Peyer's patch (tissue), 4 donors: ENCODE measurements around the gene PTPRJ. TPM values are rescaled to one million over a fixed set of nuclear protein-coding genes. Genes with fewer than 3 reads are reported as not detected.

Experiments
- DNase-seq, 3 donors: peaks; one replicate each; pipeline ENCODE4 v3.0.0-alpha.2; 2017 to 2019
- H3K27ac ChIP-seq, 4 donors: fragments of 200-600 bp; sonication (generic); one replicate each; pipeline ENCODE4 v1.5.1; 2016 to 2019
- H3K27me3 ChIP-seq, 2 donors: fragments of 200-600 bp; sonication (generic); one replicate each; pipeline ENCODE4 v1.5.1; 2019
- H3K36me3 ChIP-seq, 3 donors: fragments of 200-600 bp; sonication (generic); one replicate each; pipeline ENCODE4 v1.5.1; 2016 to 2019
- H3K4me1 ChIP-seq, 4 donors: fragments of 200-600 bp; sonication (generic); one replicate each; pipeline ENCODE4 v1.5.1; 2016 to 2019
- H3K4me3 ChIP-seq, 4 donors: fragments of 200-600 bp; sonication (generic); 1 replicate in 3 of 4; 2 replicates in 1 of 4; pipeline ENCODE4 v1.5.1; 2016 to 2019; ENCODE audit warnings: mild to moderate bottlenecking in 1 of 4
- H3K9me3 ChIP-seq, 4 donors: fragments of 200-600 bp; sonication (generic); one replicate each; pipeline ENCODE4 v1.5.1; 2016 to 2019; ENCODE audit warnings: mild to moderate bottlenecking in 1 of 4
- POLR2A ChIP-seq, 2 donors: fragments of 450-650 bp; IDR thresholded peaks; one replicate each; pipeline ENCODE4 v1.5.1; 2017; ENCODE audit warnings: antibody characterized with exemption in 2 of 2, mild to moderate bottlenecking in 2 of 2, moderate library complexity in 2 of 2
- total RNA-seq, 4 donors: library from RNA; depleted of rRNA; stranded (reverse); fragments of >200 nt; gene quantifications; one replicate each; pipeline ENCODE4 v1.1.0, GENCODE V29; 2016
- TF ChIP-seq, protein P1 (sequence below), 6 experiments: fragments of 450-650 bp in 4 of 6; fragments of 200-600 bp in 2 of 6; sonication (generic) in 1 of 6; IDR thresholded peaks; one replicate each; pipeline ENCODE4 v1.5.1; 2017 to 2019; ENCODE audit warnings: antibody characterized with exemption in 6 of 6, mild to moderate bottlenecking in 3 of 6, moderate library complexity in 1 of 6

Gene PTPRJ
- total RNA-seq, 4 donors from 2014 or later, result 28.1 to 50.1 (median 37.5) TPM

- H3K27ac ChIP-seq, result peak overlapping the region in 2 of 4 donors; percentile 76 to 77
- peaks cover 0 to 36% (median 3%) of the 10 kb centered on the region in 4 donors for H3K4me1 ChIP-seq
- H3K27me3 ChIP-seq, result no peaks in the 10 kb centered on the region
- no peaks in the 10 kb centered on the region for H3K36me3 ChIP-seq
- H3K4me3 ChIP-seq, result no peak overlapping the region
- DNase-seq, result no peak
- H3K9me3 ChIP-seq, result no peaks in the 10 kb centered on the region
- no peak for TF ChIP-seq POLR2A (IDR thresholded peaks at IDR 0.05)
- TF ChIP-seq, protein P1, sequence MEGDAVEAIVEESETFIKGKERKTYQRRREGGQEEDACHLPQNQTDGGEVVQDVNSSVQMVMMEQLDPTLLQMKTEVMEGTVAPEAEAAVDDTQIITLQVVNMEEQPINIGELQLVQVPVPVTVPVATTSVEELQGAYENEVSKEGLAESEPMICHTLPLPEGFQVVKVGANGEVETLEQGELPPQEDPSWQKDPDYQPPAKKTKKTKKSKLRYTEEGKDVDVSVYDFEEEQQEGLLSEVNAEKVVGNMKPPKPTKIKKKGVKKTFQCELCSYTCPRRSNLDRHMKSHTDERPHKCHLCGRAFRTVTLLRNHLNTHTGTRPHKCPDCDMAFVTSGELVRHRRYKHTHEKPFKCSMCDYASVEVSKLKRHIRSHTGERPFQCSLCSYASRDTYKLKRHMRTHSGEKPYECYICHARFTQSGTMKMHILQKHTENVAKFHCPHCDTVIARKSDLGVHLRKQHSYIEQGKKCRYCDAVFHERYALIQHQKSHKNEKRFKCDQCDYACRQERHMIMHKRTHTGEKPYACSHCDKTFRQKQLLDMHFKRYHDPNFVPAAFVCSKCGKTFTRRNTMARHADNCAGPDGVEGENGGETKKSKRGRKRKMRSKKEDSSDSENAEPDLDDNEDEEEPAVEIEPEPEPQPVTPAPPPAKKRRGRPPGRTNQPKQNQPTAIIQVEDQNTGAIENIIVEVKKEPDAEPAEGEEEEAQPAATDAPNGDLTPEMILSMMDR (IDR thresholded peaks at IDR 0.05), result no peak
Observed at GRCh38 chr11:48094643-48095339, 114.4 kb downstream of the PTPRJ start.

GRCh38 chr11:48095779-48096470 is 115.6 kb downstream of the PTPRJ start:
- no peaks in the 10 kb centered on the region for H3K9me3 ChIP-seq
- H3K36me3 ChIP-seq, result no peaks in the 10 kb centered on the region
- TF ChIP-seq, protein P1 (IDR thresholded peaks at IDR 0.05), result no peak
- TF ChIP-seq POLR2A (IDR thresholded peaks at IDR 0.05), result no peak
- H3K27ac ChIP-seq, result no peak overlapping the region
- H3K27me3 ChIP-seq, result no peaks in the 10 kb centered on the region
- no peak for DNase-seq
- H3K4me1 ChIP-seq, result peaks cover 0 to 37% (median 5%) of the 10 kb centered on the region in 4 donors
- no peak overlapping the region for H3K4me3 ChIP-seq

DNA sequence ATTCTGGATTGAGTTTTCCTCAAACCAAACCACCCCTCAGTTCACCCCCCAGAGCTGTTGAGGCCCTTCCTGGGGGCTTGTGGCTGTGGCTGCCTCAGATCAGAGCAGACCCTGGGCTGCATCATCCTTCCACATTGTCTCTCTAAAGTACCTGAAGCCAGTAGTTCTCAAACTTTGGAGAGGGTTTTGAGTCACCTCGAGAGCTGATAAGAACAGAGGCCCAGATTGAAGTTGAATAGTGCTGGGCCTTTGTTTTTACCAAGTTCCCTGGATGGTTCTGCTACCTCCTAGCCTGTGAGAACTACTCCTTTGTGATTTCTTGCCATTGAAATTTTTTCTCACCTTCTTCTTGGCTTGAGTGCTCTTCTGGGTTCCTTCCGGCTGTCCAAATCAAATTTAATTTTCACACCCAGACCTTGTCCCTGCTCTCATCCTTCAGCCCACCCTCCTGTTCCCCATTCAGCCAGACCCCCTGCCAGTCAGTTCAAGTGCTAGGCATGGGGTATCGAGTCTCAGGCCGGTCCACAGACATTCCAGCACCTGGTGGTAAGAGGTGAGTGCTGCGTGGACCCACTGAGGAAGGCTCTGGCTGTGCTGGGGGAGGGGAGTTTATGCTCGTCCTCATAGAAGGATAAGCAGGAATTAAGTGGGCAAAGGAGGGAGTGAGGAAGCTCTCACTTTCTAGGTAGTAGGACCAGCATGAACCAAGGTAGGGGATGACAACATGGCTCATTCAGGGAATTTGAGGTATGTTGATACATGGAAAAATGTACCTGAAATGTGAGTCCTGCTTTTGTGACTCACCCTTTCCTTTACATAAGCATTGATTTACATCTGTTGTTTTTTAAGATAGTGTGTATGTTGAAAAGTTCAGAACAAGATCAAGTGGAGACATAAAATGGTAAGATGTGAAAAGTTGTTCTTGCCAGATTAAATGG is 116.5 kb downstream of the PTPRJ start:
- TF ChIP-seq, protein P1 (IDR thresholded peaks at IDR 0.05), result no peak
- no peak for TF ChIP-seq POLR2A (IDR thresholded peaks at IDR 0.05)
- Histone ChIP-seq H3K4me3 (no peak overlapping the region), H3K36me3 (no peaks in the 10 kb centered on the region), H3K9me3 (no peaks in the 10 kb centered on the region), H3K27ac (no peak overlapping the region), H3K4me1 (peaks cover 0 to 40% (median 5%) of the 10 kb centered on the region in 4 donors), H3K27me3 (no peaks in the 10 kb centered on the region)
- no peak for DNase-seq

DNA sequence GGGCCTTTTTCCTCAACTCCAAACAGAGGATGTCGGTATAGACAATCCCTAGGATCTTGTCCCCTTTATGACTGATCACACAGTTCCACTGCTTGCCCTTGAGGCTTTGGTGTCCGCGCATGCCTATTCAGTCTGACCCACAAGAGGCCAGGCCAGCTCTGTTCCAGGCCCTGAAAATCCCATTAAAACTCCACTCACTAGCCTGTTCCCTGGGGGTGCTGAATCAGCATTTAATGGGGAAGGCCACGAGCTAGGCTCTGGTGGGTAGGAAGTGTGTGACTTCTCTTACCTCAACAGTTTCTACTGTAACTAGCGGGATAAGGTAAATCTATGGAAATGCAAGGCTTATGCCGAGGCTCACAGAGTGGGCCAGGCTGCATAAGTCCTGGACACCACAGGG is 117.7 kb downstream of the PTPRJ start:
- Histone ChIP-seq H3K4me3 (no peak overlapping the region), H3K36me3 (no peaks in the 10 kb centered on the region), H3K4me1 (peaks cover 0 to 49% (median 5%) of the 10 kb centered on the region in 4 donors), H3K27ac (no peak overlapping the region), H3K9me3 (no peaks in the 10 kb centered on the region), H3K27me3 (no peaks in the 10 kb centered on the region)
- DNase-seq, result no peak
- TF ChIP-seq, protein P1 (IDR thresholded peaks at IDR 0.05), result no peak
- TF ChIP-seq POLR2A (IDR thresholded peaks at IDR 0.05), result no peak

DNA sequence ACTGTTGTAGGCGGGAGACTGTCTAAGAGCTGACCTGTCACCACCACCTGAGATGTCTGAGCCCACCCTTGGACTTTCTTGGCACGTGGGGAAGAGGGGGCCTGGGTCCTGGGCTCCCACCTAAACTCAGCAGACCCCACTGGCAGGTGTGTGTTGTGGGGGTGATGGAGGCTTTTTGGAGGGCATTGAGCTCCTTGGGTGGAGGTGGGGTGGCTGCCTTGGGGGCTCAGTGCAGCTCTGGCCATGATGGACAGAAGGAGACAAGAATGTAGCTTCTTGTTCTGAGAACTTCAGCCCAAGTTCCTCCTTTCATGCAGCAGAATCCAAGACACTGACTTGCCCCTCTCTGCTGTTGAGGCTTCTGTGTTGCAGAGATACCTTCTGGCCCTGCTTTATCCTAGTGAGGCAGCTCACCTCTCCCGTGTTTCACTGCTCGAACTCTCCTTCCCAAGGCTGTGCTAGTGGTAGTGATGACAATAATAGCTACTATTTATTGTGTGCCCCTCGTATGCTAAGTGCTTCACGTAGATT is 119.6 kb downstream of the PTPRJ start:
- DNase-seq, result no peak
- Histone ChIP-seq H3K4me3 (no peak overlapping the region), H3K9me3 (no peaks in the 10 kb centered on the region), H3K4me1 (peaks cover 0 to 54% (median 2%) of the 10 kb centered on the region in 4 donors), H3K27me3 (no peaks in the 10 kb centered on the region), H3K36me3 (no peaks in the 10 kb centered on the region), H3K27ac (no peak overlapping the region)
- TF ChIP-seq POLR2A (IDR thresholded peaks at IDR 0.05), result no peak
- TF ChIP-seq, protein P1 (IDR thresholded peaks at IDR 0.05), result no peak
